HepG2 (cell line): ENCODE results near the gene STXBP4. TPM values are rescaled to one million over a fixed set of nuclear protein-coding genes. Genes with fewer than 3 reads are reported as not detected.

Experiments
- AKAP8 ChIP-seq: sonication (generic); formaldehyde crosslinking; IDR thresholded peaks from 2 replicates; pipeline ENCODE4 v1.5.1; 2020; ENCODE audit warnings: mild to moderate bottlenecking, missing genetic modification reagents
- ARNTL ChIP-seq: sonication (generic); formaldehyde crosslinking; IDR thresholded peaks from 2 replicates; pipeline ENCODE4 v1.4.0; 2020; ENCODE audit warnings: mild to moderate bottlenecking, missing genetic modification reagents
- JARID2 ChIP-seq: sonication (generic); formaldehyde crosslinking; IDR thresholded peaks from 2 replicates; pipeline ENCODE4 v1.8.1; 2023; ENCODE audit warnings: missing genetic modification reagents, inconsistent platforms; ENCODE audit not compliant: insufficient replicate concordance
- JDP2 ChIP-seq: sonication (generic); formaldehyde crosslinking; IDR thresholded peaks from 2 replicates; pipeline ENCODE4 v1.8.1; 2022; ENCODE audit warnings: missing genetic modification reagents, borderline replicate concordance
- KDM1A ChIP-seq: IDR thresholded peaks from 2 replicates; pipeline ENCODE4 v1.6.1; 2016; ENCODE audit warnings: missing compliant biosample characterization
- MTF1 ChIP-seq: sonication (generic); formaldehyde crosslinking; IDR thresholded peaks from 2 replicates; pipeline ENCODE4 v1.5.0; 2020; ENCODE audit warnings: missing genetic modification reagents
- SRF ChIP-seq: IDR thresholded peaks from 2 replicates; pipeline ENCODE4 v1.6.1; 2011; ENCODE audit warnings: mild to moderate bottlenecking, low read depth, low read length, moderate library complexity
- SRSF1 ChIP-seq: fragments of 200-400 bp; formaldehyde crosslinking; optimal IDR thresholded peaks from 2 replicates; pipeline ENCODE3; 2017; ENCODE audit warnings: mild to moderate bottlenecking, low read depth, low read length, moderate library complexity
- TARDBP ChIP-seq: sonication (generic); formaldehyde crosslinking; IDR thresholded peaks from 2 replicates; pipeline ENCODE4 v1.8.0; 2022; ENCODE audit warnings: mild to moderate bottlenecking, missing genetic modification reagents
- ZNF101 ChIP-seq: sonication (generic); formaldehyde crosslinking; IDR thresholded peaks from 2 replicates; pipeline ENCODE4 v1.4.0; 2020; ENCODE audit warnings: mild to moderate bottlenecking, low read depth, missing genetic modification reagents, borderline replicate concordance
- ZNF703 ChIP-seq: sonication (generic); formaldehyde crosslinking; IDR thresholded peaks from 2 replicates; pipeline ENCODE4 v1.5.1; 2020; ENCODE audit warnings: missing genetic modification reagents, mild to moderate bottlenecking, moderate library complexity, borderline replicate concordance
- ZNF713 ChIP-seq: sonication (generic); formaldehyde crosslinking; IDR thresholded peaks from 2 replicates; pipeline ENCODE4 v1.4.0; 2020; ENCODE audit warnings: mild to moderate bottlenecking, missing genetic modification reagents
- ZNF772 ChIP-seq: sonication (generic); formaldehyde crosslinking; IDR thresholded peaks from 2 replicates; pipeline ENCODE4 v1.5.0; 2020; ENCODE audit warnings: mild to moderate bottlenecking, missing genetic modification reagents
- ZNF788 ChIP-seq: sonication (generic); formaldehyde crosslinking; IDR thresholded peaks from 2 replicates; pipeline ENCODE4 v1.5.0; 2020; ENCODE audit warnings: mild to moderate bottlenecking, missing genetic modification reagents, borderline replicate concordance
- ZSCAN9 ChIP-seq: IDR thresholded peaks from 2 replicates; pipeline ENCODE4 v1.6.1; 2016; ENCODE audit warnings: borderline replicate concordance
- polyA plus RNA-seq, 8 experiments: library from polyadenylated mRNA; depleted of rRNA in 3 of 8; stranded (reverse) in 7 of 8; unstranded in 1 of 8; fragments of >200 nt; fragmentation: Illumina TruSeq in 4 of 8; extraction: Trizol in 4 of 8; gene quantifications; 2 replicates each; pipeline versions ENCODE4 v1.2.1 to v1.2.3, GENCODE V29; 2011 to 2016; ENCODE audit warnings: low read depth in 4 of 8, missing spikeins in 1 of 8, mixed read lengths in 1 of 8; ENCODE audit not compliant: insufficient read depth in 1 of 8
- total RNA-seq, 5 experiments: library from RNA; depleted of rRNA; stranded (reverse); fragments of >200 nt; fragmentation: Illumina TruSeq; extraction: Trizol; gene quantifications; 2 replicates each; pipeline ENCODE4 v1.2.3, GENCODE V29; 2016; ENCODE audit warnings: low read depth in 1 of 5
- TF ChIP-seq, protein P1 (sequence below), 2 experiments: sonication (generic) in 1 of 2; formaldehyde crosslinking in 1 of 2; IDR thresholded peaks; 2 replicates each; pipeline versions ENCODE4 v1.4.0 to v1.6.1; 2016 to 2020; ENCODE audit warnings: borderline replicate concordance in 1 of 2, low read depth in 1 of 2, mild to moderate bottlenecking in 1 of 2, missing genetic modification reagents in 1 of 2
- TF ChIP-seq, protein P2 (sequence below): sonication (generic); formaldehyde crosslinking; IDR thresholded peaks from 2 replicates; pipeline ENCODE4 v1.4.0; 2020; ENCODE audit warnings: mild to moderate bottlenecking, low read depth, missing genetic modification reagents
- TF ChIP-seq, protein P3 (sequence below): sonication (generic); formaldehyde crosslinking; IDR thresholded peaks from 2 replicates; pipeline ENCODE4 v1.4.0; 2020; ENCODE audit warnings: missing genetic modification reagents

The STXBP4 gene
- total and polyA plus RNA-seq, 2 of the 13 experiments (the other 11 are each of a cell fraction or from before 2014, with no cell fraction given), result 8.5 to 36.1 TPM

DNA sequence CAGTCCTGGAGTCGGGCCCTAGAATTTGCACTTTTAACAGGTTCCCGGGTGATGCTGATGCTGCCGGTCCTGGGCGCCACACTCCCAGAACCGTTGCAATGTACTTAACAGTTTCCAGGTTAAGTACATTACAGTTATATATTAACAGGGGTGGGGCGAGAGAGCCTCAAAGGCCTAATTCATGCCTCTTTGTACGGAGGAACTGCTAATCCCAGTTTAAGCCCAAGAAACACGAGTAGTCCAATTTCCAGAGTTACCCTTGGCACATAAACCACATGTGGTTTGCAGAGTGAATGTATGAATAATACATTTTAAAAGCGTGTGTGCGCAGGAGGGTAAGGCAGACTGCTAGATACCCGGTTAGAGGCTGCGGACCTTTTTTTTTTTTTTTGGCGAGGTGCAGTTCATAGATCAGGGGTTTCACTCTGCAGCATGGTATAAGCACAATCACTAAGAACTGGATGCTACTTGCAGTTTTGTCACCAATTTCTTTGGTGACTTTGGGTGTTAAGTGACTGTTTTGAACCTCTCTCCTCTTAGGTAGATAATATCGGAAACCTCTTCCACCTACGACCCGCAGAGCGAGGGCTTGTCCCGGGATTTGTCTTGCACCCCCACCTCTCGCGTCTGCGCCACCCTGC is 824 bp upstream of the STXBP4 start (continued):
- TF ChIP-seq, protein P1, sequence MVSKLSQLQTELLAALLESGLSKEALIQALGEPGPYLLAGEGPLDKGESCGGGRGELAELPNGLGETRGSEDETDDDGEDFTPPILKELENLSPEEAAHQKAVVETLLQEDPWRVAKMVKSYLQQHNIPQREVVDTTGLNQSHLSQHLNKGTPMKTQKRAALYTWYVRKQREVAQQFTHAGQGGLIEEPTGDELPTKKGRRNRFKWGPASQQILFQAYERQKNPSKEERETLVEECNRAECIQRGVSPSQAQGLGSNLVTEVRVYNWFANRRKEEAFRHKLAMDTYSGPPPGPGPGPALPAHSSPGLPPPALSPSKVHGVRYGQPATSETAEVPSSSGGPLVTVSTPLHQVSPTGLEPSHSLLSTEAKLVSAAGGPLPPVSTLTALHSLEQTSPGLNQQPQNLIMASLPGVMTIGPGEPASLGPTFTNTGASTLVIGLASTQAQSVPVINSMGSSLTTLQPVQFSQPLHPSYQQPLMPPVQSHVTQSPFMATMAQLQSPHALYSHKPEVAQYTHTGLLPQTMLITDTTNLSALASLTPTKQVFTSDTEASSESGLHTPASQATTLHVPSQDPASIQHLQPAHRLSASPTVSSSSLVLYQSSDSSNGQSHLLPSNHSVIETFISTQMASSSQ (IDR thresholded peaks at IDR 0.05; ENCODE audit: low read depth), result peak; percentile 86
- TF ChIP-seq, protein P1 (CRISPR knock-in tag; IDR thresholded peaks at IDR 0.05; ENCODE audit: borderline replicate concordance), result peak; percentile 82
- TF ChIP-seq AKAP8 (CRISPR knock-in tag) (no peak; the same call in 1 of the 2 replicates), ARNTL (CRISPR knock-in tag) (peak; percentile 50; the same call in 1 of the 2 replicates), SRSF1 (no peak), ZNF772 (CRISPR knock-in tag) (no peak), ZNF101 (no peak), SRF (no peak), KDM1A (CRISPR knock-in tag) (no peak), ZNF788 (CRISPR knock-in tag) (no peak), ZNF713 (CRISPR knock-in tag) (no peak), ZNF703 (CRISPR knock-in tag) (no peak), MTF1 (CRISPR knock-in tag) (no peak), TARDBP (CRISPR knock-in tag) (no peak), JDP2 (no peak), JARID2 (no peak), ZSCAN9 (CRISPR knock-in tag) (no peak)
- TF ChIP-seq, protein P2, sequence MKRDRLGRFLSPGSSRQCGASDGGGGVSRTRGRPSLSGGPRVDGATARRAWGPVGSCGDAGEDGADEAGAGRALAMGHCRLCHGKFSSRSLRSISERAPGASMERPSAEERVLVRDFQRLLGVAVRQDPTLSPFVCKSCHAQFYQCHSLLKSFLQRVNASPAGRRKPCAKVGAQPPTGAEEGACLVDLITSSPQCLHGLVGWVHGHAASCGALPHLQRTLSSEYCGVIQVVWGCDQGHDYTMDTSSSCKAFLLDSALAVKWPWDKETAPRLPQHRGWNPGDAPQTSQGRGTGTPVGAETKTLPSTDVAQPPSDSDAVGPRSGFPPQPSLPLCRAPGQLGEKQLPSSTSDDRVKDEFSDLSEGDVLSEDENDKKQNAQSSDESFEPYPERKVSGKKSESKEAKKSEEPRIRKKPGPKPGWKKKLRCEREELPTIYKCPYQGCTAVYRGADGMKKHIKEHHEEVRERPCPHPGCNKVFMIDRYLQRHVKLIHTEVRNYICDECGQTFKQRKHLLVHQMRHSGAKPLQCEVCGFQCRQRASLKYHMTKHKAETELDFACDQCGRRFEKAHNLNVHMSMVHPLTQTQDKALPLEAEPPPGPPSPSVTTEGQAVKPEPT (CRISPR knock-in tag), result no peak; the same call in 1 of the 2 replicates
- TF ChIP-seq, protein P3, sequence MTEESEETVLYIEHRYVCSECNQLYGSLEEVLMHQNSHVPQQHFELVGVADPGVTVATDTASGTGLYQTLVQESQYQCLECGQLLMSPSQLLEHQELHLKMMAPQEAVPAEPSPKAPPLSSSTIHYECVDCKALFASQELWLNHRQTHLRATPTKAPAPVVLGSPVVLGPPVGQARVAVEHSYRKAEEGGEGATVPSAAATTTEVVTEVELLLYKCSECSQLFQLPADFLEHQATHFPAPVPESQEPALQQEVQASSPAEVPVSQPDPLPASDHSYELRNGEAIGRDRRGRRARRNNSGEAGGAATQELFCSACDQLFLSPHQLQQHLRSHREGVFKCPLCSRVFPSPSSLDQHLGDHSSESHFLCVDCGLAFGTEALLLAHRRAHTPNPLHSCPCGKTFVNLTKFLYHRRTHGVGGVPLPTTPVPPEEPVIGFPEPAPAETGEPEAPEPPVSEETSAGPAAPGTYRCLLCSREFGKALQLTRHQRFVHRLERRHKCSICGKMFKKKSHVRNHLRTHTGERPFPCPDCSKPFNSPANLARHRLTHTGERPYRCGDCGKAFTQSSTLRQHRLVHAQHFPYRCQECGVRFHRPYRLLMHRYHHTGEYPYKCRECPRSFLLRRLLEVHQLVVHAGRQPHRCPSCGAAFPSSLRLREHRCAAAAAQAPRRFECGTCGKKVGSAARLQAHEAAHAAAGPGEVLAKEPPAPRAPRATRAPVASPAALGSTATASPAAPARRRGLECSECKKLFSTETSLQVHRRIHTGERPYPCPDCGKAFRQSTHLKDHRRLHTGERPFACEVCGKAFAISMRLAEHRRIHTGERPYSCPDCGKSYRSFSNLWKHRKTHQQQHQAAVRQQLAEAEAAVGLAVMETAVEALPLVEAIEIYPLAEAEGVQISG (CRISPR knock-in tag), result no peak
